LNCAP (cell line): ENCODE measurements around the gene C5orf47.

Experiments used
- CTCF ChIP-seq: fragments of 450-650 bp; IDR thresholded peaks from 2 replicates; pipeline ENCODE4 v1.5.1; 2017; ENCODE audit warnings: mild to moderate bottlenecking

The C5orf47 gene

GRCh38 chr5:174020069-174020927, 31.3 kb downstream of the C5orf47 start:
- TF ChIP-seq CTCF: peak; percentile 62

GRCh38 chr5:174020928-174021304, 31.9 kb downstream of the C5orf47 start:
- no peak for TF ChIP-seq CTCF

GRCh38 chr5:174022384-174023095, 33.6 kb downstream of the C5orf47 start:
- TF ChIP-seq CTCF: no peak

- TF ChIP-seq CTCF: no peak
Measured at GRCh38 chr5:174030286-174030685, 41.3 kb downstream of the C5orf47 start.

GRCh38 chr5:174044466-174045254, 55.7 kb downstream of the C5orf47 start:
- TF ChIP-seq CTCF: no peak

- TF ChIP-seq CTCF: peak; percentile 94
Measured at GRCh38 chr5:174045470-174046025, 56.6 kb downstream of the C5orf47 start, which contains the start of gene NSG2. Gene NSG2, plus strand, starts transcription at chr5:174045706. Its CDS starts 1,050 bp downstream, at chr5:174046756.

GRCh38 chr5:174046558-174046957, 57.6 kb downstream of the C5orf47 start:
- no peak for TF ChIP-seq CTCF
